HG03378 (cell line): Measurements from ENCODE around the gene WDR64.
"Not testable (repeated sequence)": the region's sequence is repeated elsewhere in the genome, so short reads cannot be mapped to it uniquely, and the experiment has no call there.

Source experiments
- ATAC-seq: cut with Tn5 transposase; IDR thresholded peaks from one replicate; pipeline ENCODE4 v1.9.1; 2021; ENCODE audit warnings: mild to moderate bottlenecking, moderate library complexity; ENCODE audit not compliant: unreplicated experiment

The WDR64 gene

DNA sequence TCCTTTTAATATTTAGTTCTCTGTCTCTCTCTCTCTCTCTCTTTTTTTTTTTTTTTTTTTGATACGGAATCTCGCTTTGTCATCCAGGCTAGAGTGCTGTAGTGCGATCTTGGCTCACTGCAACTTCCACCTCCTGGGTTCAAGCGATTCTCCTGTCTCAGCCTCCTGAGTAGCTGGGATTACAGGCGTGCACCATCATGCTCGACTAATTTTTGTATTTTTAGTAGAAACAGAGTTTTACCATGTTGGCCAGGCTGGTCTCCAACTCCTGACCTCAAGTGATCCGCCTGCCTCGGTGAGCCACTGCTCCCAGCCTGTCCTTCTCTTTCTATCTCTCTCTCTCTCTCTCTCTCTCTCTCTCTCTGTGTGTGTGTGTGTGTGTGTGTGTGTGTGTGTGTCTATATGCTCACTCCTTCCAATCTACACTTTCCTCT lies 83.4 kb downstream of the WDR64 start:
- ATAC-seq, result not testable (repeated sequence)

DNA sequence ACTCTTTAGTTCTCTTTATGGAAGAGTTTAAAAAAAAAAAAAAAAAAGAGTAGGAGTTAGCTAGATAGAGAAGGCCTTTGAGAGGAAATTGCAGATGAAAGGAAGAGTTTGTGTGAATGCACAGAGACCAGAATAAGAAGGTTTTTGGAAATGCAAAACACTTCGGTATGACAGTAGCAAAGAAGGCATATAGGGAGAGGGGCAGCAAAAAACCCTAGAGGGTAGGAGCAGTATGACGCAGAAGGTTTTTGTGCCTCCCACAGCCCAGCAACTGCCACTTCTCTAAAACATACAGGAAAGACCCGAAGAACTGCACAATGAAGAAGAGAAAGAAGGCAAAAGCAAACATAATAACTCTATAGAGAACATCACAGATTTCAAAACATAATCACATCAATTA lies 84.3 kb downstream of the WDR64 start:
- ATAC-seq, result no peak

DNA sequence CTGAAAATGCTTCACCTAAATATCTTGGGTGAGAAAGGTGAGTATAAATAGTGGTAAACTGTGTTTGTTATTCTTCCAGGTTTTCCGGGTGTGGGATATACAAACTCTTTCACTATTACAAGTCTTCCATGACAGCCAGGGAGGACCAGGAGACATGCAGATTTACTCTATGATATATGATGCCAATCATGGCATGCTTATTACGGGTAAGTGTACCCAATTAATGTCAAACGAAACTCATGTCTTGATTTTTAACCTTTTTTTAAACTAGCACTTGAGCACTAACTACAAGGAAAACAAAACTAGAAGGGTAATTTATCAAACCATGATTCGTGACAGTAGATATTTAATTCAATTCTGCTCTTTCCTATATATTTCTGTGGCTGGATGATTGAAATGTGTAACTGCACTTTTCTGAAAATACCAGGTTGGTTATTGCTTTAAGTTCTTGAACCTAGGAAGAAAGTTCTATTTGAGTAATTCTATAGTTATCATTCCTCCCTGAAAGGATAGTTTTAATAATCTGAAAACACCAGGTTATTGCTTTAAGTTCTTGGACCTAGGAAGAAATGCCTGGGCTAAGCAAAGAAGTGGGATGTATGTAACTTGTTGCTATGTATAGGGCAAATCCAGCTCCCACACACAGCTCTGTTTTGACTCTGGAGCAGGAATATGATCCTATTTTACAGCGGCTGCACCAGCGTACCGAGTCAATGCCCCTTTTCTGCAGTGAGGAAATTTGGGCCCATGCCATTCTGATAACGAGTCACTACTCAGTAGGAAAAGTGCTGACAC lies 86.4 kb downstream of the WDR64 start:
- no peak for ATAC-seq

DNA sequence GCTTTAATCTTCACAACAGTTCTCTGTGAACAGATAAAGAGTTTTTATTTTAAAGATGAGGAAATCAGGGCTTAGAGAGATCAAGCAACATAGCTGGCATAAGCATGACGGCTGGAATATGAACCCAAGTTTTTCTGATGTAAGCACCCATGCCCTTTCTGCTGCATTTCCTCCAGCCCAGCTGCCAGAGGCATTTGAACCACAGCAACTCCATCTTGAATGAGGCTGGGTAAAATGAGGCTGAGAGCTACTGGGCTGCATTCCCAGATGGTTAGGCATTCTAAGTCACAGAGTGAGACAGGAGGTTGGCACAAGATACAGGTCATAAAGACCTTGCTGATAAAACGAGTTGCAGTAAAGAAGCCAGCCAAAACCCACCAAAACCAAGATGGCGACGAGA lies 90.0 kb downstream of the WDR64 start:
- no peak for ATAC-seq

DNA sequence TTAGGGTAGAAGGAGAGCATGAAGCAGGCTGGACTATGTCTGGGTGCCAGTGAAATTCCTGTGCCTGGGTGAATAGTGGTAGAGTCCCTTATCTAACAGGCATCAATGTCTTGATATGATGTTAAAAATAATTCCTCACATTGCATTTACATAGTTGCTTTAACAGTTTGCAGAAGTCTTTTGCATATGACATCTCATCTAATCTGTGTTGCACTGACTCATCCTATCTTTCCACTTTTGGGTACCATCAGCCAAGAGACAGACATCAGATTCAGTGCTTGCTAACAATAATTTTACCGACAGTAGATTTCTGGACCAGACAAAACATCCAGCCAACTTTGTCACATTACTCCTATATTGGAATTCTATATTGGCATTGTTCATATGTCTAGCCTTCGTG lies 92.5 kb downstream of the WDR64 start:
- no peak for ATAC-seq

DNA sequence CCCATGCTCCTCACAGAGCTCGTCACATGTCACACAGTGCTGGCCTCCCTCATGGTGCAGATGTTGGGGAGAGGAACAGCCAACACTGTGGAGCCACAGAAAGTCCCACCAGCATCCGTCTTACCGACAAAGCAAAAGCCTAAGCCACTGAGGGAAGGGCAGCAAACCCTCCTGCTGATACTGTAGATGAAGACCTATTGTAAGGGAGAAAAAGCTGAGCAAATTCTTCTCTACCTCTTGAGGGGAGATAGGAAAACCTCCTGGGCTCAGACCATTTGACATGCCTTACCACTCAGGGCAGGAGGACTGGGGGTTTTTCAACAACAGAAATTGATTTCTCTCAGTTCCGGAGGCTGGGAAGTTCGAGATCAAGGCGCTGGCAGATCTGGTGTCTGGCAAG lies 95.9 kb downstream of the WDR64 start:
- ATAC-seq, result no peak

DNA sequence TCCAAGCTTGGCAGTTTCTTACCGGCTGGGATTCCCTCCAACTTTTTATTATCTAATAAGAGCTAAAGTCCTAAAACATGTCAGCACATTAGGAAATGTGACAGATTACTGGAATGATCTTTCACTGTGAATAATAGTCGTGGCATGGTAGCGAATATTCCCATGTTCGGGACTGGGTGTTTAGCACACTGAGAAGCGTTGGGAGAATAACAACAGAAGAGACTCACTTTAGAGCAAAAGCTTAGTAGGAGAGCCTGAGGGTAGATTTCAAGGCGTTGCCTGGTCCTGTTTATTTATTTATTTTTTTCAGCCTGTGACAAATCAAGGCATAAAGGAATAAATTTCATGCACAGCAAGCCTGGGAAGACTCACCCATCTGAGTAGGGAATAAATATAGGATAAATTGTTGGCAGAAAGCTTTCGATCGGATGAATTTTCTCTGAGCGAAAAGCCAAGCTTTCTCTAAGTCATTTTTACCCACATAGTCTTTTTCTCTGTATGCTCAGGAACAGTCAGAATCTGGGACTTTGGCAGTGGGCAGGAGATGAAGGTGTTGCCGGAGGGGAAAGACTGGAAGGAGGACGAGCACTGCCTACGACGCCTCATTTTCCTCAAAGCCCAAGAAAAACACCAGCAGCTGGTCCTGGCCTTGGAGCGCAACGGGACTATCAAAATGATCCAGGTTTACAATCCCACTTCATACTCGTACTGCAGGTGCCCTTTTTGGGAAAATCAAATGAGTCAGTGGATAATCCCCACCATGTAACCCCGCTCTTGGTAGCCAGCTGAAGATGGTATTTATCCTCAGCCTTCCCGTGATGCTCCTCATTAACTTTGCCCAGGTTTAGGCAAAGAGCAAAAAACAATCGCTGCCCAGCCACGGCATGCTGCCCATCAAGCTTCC lies 97.2 kb downstream of the WDR64 start:
- ATAC-seq, result no peak

DNA sequence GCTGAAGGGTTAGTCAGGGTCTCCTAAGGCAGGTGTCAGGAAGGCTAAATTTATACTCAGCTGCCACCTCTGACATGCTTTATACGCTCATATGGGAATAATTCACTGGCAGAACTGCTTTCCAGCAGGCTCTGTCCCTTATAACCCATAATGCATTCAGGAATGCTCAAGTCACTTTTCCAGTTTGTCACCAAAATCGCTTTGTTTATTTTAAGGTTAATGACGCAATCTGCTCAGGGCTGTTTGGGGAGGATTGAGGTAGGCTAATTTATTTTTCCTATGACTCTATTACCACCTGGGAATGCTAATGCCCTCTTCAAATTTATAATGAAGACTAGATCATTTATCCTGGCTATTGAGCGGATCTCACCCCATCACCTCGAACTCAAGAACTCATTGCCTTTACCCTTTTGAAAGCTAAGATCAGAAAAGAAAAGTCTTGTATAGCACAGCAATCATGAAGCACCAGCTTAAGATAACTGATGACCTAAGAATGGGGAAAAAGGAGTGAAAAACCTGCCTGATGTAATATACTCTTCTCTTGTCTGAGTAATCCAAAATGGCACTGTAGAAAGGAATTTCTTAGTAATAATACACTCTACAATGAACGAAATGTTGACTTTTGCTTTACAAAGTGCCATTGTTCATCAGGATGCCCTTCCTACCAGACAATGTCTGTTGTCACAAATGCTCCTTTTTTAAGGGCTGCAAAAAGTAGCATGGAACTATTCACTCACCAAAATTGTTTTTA lies 98.0 kb downstream of the WDR64 start:
- no peak for ATAC-seq

DNA sequence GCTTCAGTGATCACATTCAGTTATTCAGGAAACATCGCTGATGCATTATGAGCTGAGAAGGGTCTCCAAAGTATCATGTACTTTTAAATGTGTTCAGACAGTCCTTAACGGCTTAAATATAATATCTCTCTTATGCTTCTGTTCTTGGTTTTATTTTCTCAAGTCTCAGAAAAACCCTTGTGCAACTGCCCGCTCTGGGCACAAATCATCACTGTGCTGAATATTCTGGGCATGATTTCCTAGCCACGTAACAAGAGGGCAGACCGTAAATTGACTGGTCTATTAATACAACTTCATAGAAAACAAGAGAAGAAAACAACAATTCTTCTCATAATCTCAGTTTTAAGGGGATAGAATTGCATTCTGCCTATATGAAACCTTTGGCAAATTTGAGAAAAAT lies 99.4 kb downstream of the WDR64 start:
- ATAC-seq, result no peak

DNA sequence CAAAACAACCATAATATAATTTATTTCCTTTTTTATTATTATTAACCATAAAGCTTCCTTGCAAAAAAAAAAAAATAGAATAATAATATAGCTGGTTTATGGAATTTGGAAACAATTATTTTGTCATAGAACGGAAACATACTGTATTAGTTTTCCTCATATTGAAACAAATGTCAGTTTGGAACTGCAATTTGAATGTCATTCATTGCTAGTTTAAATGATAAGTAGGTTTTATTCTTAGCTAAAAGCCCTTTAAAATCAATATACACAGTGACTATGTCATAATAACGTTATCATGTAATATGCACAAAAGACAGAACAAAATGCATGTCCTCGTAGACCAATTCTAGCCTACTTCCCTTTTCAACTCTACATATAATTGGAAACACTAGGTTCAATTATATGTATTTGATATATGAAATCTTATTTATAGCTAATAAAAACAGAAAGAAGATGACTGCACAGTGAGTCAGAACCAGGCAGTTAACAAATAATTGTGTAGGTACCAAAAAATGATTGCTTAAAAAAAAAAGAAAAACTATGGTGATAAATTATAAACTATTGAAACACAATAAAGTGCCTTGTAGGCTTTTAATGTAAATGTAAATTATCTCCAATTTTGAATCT lies 110.7 kb downstream of the WDR64 start:
- ATAC-seq, result no peak

DNA sequence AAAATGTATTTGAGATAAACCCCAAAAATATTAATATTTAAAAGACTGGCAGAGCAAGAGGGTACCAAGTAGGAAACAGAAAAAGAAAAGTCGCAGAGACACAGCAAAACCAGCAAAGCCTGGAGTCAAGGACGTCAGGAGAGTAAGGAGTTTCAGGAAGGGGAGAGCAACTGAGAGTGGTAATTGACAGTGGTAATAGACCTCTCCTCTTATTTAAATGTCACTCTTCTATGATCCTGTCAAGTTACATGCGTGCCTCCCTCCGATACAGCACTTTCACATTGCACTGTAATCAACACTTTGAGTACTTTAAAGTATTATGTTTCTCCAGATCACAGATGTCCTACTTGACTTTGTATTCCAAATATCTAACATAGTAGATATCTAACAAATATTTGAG lies 113.3 kb downstream of the WDR64 start:
- ATAC-seq, result no peak

DNA sequence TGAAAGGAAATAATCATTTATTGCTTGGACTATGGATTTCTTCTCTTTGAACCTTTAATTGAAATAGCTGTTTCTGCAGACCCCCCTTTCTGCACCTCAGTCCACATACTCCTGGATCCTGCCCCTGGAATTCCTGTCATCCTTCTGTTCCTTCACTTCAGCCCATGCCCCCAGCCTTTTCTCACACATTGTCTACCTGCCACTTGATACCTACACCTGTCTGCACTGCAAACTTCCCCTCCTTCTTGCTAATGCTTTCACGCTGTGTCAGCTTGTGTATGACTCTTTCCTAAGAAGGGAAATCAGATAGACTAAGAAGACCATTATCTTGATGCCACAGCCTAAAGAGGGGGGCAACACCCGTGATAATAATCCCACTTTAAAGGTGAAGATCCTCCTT lies 115.7 kb downstream of the WDR64 start:
- ATAC-seq, result no peak

DNA sequence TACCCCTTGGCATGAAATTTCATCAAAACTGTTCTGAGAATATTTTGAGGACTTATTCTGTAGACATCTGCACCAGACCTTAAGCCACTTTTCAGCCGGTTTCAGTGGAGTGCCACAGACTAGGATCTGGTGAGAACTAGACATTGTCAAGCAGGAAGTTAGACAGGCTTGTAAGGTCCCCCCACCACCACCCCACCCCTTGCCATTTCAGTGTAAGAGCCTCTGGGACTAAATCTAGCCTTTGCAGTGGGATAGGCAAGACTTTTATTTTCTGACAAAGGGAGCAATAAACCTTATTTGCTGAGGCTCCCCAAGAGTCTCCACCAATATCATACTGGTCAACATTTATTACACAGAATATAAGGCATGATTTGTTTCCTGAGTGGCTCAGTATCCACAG lies 118.0 kb downstream of the WDR64 start:
- ATAC-seq, result no peak

DNA sequence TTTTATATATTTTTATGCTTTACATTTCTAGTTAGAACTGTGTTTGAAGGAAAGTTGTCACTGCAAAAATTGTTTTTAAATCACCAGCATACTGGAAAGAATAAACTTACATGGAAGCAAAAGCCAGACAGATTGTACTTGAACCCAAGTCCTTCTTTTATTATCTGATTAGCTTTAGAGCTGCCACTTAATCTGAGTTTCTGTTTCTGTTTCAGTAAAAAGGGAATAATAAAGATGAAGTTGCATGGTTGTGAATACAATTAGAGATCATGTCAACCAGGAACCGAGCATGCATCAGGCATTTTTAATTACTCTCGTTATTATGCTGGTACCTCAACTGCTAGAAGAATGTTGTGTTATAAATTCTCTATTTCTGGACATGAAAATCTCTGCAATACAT lies 119.0 kb downstream of the WDR64 start:
- no peak for ATAC-seq

DNA sequence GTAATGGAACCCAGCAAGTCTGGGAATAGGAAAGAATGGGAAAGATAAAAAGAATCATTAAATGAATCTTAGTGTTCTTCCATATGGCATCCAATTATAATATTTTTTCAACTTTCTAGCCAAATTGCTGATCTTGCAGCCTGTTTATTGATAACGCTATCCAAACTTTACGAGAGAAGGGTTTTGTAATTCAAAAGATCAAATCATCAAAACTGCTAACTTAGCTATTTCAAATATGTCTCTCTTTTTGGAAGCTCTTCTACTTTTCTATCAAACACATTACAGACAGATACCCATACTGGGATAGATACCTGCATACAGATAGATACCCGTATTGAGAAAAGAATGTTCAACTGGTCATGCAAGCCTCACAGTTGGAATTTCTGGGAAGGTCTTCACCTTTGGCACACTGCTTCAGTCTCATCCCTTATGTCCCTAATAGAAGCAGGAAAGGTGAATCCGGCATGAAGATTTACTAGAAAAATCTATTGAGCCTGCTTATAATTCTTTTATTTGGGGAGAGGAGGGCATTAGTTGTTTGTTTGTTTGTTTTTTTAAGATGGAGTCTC lies 120.9 kb downstream of the WDR64 start:
- no peak for ATAC-seq

DNA sequence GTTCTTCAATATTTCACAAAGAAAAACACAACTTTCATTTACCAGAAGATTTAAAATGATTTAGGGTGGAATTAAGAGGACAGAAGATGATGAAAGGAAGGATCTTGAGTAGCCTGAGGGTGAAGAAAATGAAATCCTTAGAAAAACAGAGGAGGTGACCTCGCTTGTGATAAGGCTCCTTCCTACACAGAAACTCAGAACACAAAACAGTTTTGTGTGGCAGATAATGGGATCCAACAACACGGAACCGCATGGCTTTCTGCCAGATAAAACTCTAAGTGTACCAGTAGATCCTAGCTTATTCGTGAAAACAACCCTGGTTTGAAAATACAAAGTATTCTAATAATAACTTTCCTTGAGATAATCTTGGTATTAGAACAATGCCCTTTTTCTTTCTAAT lies 121.9 kb downstream of the WDR64 start:
- no peak for ATAC-seq

DNA sequence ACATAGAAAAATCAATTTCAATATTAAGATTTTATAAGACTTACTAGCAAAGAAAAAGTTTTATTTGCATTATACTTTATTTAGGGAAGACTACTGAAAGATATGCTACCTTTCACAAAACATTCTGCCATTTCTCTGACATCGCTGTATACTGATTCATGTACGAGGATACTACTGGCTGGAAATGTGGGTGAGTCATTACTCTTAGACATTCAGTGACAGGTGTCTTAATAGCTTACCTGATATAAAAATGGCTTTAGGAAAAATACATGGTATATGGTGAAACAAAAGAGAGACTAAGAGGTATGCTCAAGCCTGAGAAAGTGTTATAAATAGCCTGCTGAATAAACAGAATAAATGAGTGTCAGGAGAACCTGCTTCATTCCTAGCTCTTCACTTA lies 122.9 kb downstream of the WDR64 start:
- ATAC-seq, result no peak

DNA sequence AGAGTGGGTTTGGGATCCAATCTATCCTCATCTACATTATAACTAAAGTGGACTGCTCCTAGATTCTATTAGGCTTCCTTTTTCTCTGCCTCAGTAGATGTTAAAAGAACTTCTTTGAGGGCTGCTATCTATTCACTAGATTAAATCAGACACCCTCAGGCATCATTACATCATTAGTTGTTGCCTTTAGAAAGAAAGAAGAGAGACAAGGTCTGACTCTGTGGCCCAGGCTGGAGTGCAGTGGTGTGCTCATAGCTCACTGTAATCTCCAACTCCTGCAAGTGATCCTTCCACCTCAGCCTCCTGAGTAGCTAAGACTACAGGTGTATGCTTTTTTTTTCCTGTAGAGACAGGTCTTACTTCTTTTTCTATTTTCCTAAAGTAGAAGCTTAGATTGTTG lies 124.8 kb downstream of the WDR64 start:
- no peak for ATAC-seq

DNA sequence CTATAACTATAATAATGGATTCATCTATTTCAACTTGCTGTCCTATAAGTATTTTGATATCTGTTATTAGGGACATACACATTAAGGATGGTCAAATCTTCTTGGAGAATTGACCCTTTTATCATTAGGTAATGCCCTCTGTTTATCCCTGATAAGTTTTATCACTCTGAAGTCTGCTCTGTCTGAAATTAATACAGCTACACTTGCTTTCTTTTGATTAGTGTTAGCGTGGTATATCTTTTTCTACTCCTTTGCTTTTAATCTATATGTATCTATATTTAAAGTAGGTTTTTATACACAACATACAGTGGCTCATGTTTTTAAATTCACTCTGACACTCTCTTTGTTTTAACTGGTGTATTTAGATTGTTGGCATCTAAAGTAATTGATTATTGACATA lies 126.0 kb downstream of the WDR64 start:
- no peak for ATAC-seq

DNA sequence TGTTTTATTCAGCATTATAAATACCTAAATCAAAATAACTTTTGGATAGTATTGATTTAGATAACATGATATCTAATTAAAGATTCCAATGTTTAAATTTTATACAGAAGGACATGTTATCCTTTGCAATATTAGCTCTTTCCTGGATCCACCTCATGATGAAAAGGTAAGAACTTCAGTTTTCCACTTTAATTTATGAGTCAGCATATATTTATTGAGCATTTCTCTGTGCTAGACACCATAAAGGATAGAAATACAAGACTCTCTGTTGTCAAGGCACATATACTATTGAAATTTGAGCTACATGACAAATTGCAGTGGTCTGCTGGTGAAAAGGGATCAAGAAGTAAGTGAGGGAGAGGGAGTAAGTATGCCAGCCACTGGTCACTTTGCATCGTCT lies 127.8 kb downstream of the WDR64 start:
- no peak for ATAC-seq

DNA sequence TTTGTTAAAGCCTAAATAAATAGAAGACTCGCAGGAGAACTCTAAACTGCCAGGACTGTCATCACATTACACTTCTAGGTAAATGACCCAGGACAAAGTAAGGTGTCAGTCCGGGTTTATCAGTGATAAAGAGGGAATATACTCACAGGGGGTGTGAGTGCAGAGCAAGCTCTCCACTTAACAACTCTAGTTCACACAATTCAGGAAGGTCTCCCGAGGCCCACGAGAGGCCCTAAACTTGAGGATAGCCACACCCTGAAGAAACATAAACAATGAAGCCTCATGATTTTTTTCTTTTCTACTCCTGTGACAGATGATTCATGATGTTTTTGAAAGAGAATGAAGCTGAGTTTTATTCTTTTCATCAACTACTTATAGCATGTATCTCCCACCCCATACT lies 130.3 kb downstream of the WDR64 start:
- no peak for ATAC-seq
